ENCODE measurements around the gene WDR54.

Gene WDR54

DNA sequence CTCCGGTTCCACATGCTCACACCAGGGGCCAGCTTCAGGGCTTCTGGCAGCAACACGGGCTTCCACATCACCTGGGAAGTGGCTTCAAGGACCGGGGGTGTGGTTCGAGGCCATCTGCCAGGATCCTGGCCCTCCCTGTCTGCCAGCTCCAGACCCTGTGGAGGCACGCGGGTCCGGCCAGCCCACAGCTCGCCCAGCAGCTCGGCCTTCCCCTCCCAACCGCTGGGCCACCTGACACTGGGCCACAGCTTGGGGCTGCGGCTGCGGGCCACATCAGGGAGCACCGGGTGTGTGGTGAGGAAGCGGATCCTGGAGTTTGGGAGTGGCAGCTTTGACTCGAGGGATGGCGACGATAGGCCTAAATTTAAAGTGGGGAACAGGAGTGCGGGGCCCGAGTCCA lies 7.1 kb upstream of the WDR54 start:
- no peaks in the 10 kb centered on the region for H3K9me3 ChIP-seq (ENCODE audit: control insufficient read depth, insufficient read depth, low read length)
- H3K4me3 ChIP-seq (ENCODE audit: low read length) = peak overlapping the region; percentile 58
- H3K27ac ChIP-seq (ENCODE audit: low read depth, low read length) = no peak overlapping the region
- H3K4me2 ChIP-seq (ENCODE audit: low read length) = peak overlapping the region; percentile 78
- H3K79me2 ChIP-seq (ENCODE audit: control insufficient read depth, low read length) = no peaks in the 10 kb centered on the region
- H3K36me3 ChIP-seq (ENCODE audit: control insufficient read depth, low read length) = no peaks in the 10 kb centered on the region
- H3K27me3 ChIP-seq (ENCODE audit: control insufficient read depth, low read length) = peaks cover 17% of the 10 kb centered on the region
- no peaks in the 10 kb centered on the region for H4K20me1 ChIP-seq (ENCODE audit: control insufficient read depth, insufficient read depth, low read depth, low read length)
- peaks cover 41% of the 10 kb centered on the region for H3K4me1 ChIP-seq (ENCODE audit: control insufficient read depth, low read length)
- no peaks in the 10 kb centered on the region for H3K9me2 ChIP-seq (replicated peaks; ENCODE audit: control insufficient read depth, low read length)
- TF ChIP-seq EZH2phosphoT487 (IDR thresholded peaks at IDR 0.05; ENCODE audit: borderline replicate concordance, low read length) = no peak
- TF ChIP-seq, protein P1, sequence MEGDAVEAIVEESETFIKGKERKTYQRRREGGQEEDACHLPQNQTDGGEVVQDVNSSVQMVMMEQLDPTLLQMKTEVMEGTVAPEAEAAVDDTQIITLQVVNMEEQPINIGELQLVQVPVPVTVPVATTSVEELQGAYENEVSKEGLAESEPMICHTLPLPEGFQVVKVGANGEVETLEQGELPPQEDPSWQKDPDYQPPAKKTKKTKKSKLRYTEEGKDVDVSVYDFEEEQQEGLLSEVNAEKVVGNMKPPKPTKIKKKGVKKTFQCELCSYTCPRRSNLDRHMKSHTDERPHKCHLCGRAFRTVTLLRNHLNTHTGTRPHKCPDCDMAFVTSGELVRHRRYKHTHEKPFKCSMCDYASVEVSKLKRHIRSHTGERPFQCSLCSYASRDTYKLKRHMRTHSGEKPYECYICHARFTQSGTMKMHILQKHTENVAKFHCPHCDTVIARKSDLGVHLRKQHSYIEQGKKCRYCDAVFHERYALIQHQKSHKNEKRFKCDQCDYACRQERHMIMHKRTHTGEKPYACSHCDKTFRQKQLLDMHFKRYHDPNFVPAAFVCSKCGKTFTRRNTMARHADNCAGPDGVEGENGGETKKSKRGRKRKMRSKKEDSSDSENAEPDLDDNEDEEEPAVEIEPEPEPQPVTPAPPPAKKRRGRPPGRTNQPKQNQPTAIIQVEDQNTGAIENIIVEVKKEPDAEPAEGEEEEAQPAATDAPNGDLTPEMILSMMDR (IDR thresholded peaks at IDR 0.05; ENCODE audit: low read depth, low read length, poor library complexity, severe bottlenecking) = no peak
- 0 out of 2 replicates have a peak, but pooled peaks cover 7% of the 10 kb centered on the region for H3F3A ChIP-seq (ENCODE audit: control insufficient read depth, insufficient read depth)

DNA sequence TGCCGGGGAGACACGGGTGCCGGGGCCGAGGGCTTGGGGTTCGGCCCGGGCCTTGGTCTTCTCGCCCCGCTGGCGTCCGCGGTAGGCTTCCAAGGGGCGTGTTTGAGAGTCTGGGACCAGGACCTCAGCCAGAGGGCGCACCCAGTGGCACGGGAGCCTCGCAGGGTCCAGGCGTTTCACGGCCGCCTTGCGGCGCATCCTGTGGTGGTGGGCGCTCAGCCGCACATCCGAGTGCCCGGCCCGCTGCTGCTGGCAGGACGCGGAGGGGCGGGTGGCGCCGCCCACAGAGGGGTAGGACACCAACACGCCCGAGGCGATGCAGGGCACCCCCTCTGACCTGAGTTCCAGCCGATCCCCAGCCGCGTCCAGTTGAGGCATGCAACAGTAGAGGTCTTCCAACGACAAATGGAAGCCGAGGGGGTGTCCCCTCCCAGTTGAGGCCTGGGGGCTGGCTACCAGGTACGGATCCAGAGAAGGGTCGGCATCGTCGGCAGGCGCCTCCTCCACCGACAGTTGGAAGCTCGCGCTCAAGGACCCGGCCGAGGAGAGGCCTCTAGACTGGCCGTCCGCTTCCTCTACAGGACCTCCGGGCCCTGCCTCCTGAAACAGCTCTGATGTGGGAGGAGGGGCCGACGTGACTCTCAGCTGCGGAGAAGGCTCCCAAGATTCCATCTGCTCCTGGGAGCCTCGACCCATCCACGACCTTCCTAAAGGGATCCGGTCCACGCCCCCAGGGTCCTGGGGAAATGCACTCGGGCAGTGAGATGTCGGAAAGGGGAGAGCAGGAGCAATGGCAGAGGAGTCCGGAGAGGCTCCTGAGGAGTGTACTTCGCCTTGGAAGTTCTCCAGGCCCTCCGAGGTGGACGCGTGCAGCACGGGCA lies 6.4 kb upstream of the WDR54 start:
- H3K36me3 ChIP-seq (ENCODE audit: control insufficient read depth, low read length) = no peaks in the 10 kb centered on the region
- H3K27ac ChIP-seq (ENCODE audit: low read depth, low read length) = no peak overlapping the region
- H3K9me2 ChIP-seq (replicated peaks; ENCODE audit: control insufficient read depth, low read length) = no peaks in the 10 kb centered on the region
- H3K79me2 ChIP-seq (ENCODE audit: control insufficient read depth, low read length) = no peaks in the 10 kb centered on the region
- 0 out of 2 replicates have a peak, but pooled peaks cover 7% of the 10 kb centered on the region for H3F3A ChIP-seq (ENCODE audit: control insufficient read depth, insufficient read depth)
- H3K9me3 ChIP-seq (ENCODE audit: control insufficient read depth, insufficient read depth, low read length) = no peaks in the 10 kb centered on the region
- peaks cover 48% of the 10 kb centered on the region for H3K4me1 ChIP-seq (ENCODE audit: control insufficient read depth, low read length)
- no peaks in the 10 kb centered on the region for H4K20me1 ChIP-seq (ENCODE audit: control insufficient read depth, insufficient read depth, low read depth, low read length)
- peak overlapping the region; percentile 58 for H3K4me3 ChIP-seq (ENCODE audit: low read length)
- peak overlapping the region; percentile 78 for H3K4me2 ChIP-seq (ENCODE audit: low read length)
- TF ChIP-seq, protein P1 (IDR thresholded peaks at IDR 0.05; ENCODE audit: low read depth, low read length, poor library complexity, severe bottlenecking) = peak; percentile 16
- no peak for TF ChIP-seq EZH2phosphoT487 (IDR thresholded peaks at IDR 0.05; ENCODE audit: borderline replicate concordance, low read length)
- H3K27me3 ChIP-seq (ENCODE audit: control insufficient read depth, low read length) = peaks cover 17% of the 10 kb centered on the region

DNA sequence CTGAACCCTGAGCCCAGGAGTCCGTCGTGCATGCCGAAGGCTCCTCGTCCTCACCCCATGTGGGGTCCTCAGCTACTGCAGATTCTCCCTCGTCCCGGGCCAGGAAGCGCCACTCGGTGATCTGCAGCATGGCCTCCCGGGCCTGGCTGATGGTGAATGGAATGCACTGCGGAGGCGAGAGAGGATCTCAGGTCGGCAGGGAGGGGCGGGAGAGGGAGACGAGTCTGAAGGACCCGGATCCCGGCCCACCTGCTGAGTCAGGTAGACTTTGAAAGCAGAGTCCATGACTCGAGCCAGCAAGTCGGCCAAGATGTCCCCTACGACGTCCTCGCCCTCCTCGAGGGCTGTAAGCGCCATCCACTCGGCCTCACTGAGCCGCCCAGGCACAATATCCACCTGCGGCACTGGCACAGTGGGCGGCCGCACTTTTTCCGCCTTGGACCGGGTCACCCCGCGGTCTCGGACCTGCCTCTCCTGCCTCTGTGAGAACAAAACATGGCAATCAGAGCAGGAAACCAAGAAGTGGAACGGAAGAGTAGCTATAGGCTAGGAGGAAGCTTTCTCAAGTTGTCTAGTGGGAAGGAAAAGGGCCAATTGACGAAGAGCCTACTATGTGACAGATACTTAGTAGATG lies 5.7 kb upstream of the WDR54 start:
- Histone ChIP-seq H3K36me3 (ENCODE audit: control insufficient read depth, low read length) (no peaks in the 10 kb centered on the region), H3K4me2 (ENCODE audit: low read length) (peak overlapping the region; percentile 78), H3K4me3 (ENCODE audit: low read length) (peak overlapping the region; percentile 58; the same call in 1 of the 2 replicates), H3K9me3 (ENCODE audit: control insufficient read depth, insufficient read depth, low read length) (no peaks in the 10 kb centered on the region), H3K27me3 (ENCODE audit: control insufficient read depth, low read length) (peaks cover 17% of the 10 kb centered on the region), H3K4me1 (ENCODE audit: control insufficient read depth, low read length) (peaks cover 55% of the 10 kb centered on the region), H3F3A (ENCODE audit: control insufficient read depth, insufficient read depth) (0 out of 2 replicates have a peak, but pooled peaks cover 7% of the 10 kb centered on the region), H3K9me2 (replicated peaks; ENCODE audit: control insufficient read depth, low read length) (no peaks in the 10 kb centered on the region), H4K20me1 (ENCODE audit: control insufficient read depth, insufficient read depth, low read depth, low read length) (no peaks in the 10 kb centered on the region), H3K79me2 (ENCODE audit: control insufficient read depth, low read length) (no peaks in the 10 kb centered on the region), H3K27ac (ENCODE audit: low read depth, low read length) (no peak overlapping the region)
- TF ChIP-seq EZH2phosphoT487 (IDR thresholded peaks at IDR 0.05; ENCODE audit: borderline replicate concordance, low read length) = no peak
- TF ChIP-seq, protein P1 (IDR thresholded peaks at IDR 0.05; ENCODE audit: low read depth, low read length, poor library complexity, severe bottlenecking) = no peak
